HepG2 (cell line): ENCODE results near the gene LMX1B. TPM values are rescaled to one million over a fixed set of nuclear protein-coding genes. Genes with fewer than 3 reads are reported as not detected.
A peak's percentile ranks its signal among the peaks of the same experiment; 100 is the strongest.

ENCODE experiments used
- DR1 ChIP-seq: sonication (generic); formaldehyde crosslinking; IDR thresholded peaks from 2 replicates; pipeline ENCODE4 v1.8.0; 2021; ENCODE audit warnings: mild to moderate bottlenecking, missing genetic modification reagents, inconsistent platforms
- E2F2 ChIP-seq: sonication (generic); formaldehyde crosslinking; IDR thresholded peaks from 2 replicates; pipeline ENCODE4 v1.4.0; 2020; ENCODE audit warnings: missing genetic modification reagents, borderline replicate concordance
- FOXO1 ChIP-seq: sonication (generic); formaldehyde crosslinking; IDR thresholded peaks from 2 replicates; pipeline ENCODE4 v1.4.0; 2020; ENCODE audit warnings: missing genetic modification reagents
- HMG20B ChIP-seq: conservative IDR thresholded peaks from 2 replicates; pipeline ENCODE4 v1.6.1; 2016; ENCODE audit warnings: missing genetic modification reagents, missing compliant biosample characterization
- HMGXB4 ChIP-seq, 2 experiments: sonication (generic) in 1 of 2; formaldehyde crosslinking in 1 of 2; IDR thresholded peaks; 2 replicates each; pipeline versions ENCODE4 v1.4.0 to v1.6.1; 2018 to 2020; ENCODE audit warnings: missing genetic modification reagents in 2 of 2, borderline replicate concordance in 1 of 2, low read depth in 1 of 2, mild to moderate bottlenecking in 1 of 2, missing biosample characterization in 1 of 2
- HOXA7 ChIP-seq: sonication (generic); formaldehyde crosslinking; IDR thresholded peaks from 2 replicates; pipeline ENCODE4 v1.8.1; 2022; ENCODE audit warnings: mild to moderate bottlenecking, missing genetic modification reagents, moderate library complexity
- KMT2B ChIP-seq: IDR thresholded peaks from 2 replicates; pipeline ENCODE4 v1.6.1; 2016; ENCODE audit warnings: missing genetic modification reagents, missing compliant biosample characterization
- MZF1 ChIP-seq: sonication (generic); formaldehyde crosslinking; IDR thresholded peaks from 2 replicates; pipeline ENCODE4 v1.8.1; 2023; ENCODE audit warnings: mild to moderate bottlenecking, missing genetic modification reagents, borderline replicate concordance
- NR1H2 ChIP-seq: sonication (generic); formaldehyde crosslinking; IDR thresholded peaks from 2 replicates; pipeline ENCODE4 v1.8.1; 2022; ENCODE audit warnings: low read depth, missing genetic modification reagents, borderline replicate concordance
- PHB2 ChIP-seq: fragments of 450-650 bp; IDR thresholded peaks from 2 replicates; pipeline ENCODE4 v1.6.1; 2018; ENCODE audit not compliant: partially characterized antibody
- PRPF4 ChIP-seq: fragments of 200-400 bp; formaldehyde crosslinking; IDR thresholded peaks from 2 replicates; pipeline ENCODE4 v1.6.1; 2016; ENCODE audit warnings: low read length, low read depth; ENCODE audit not compliant: poor library complexity, severe bottlenecking
- PTBP1 ChIP-seq: fragments of 200-400 bp; formaldehyde crosslinking; IDR thresholded peaks from 2 replicates; pipeline ENCODE4 v1.6.1; 2018; ENCODE audit warnings: low read length, low read depth; ENCODE audit not compliant: poor library complexity, severe bottlenecking
- REXO4 ChIP-seq: sonication (generic); formaldehyde crosslinking; IDR thresholded peaks from 2 replicates; pipeline ENCODE4 v1.8.0; 2022; ENCODE audit warnings: missing genetic modification reagents, mild to moderate bottlenecking, borderline replicate concordance
- SMAD3 ChIP-seq: sonication (generic); formaldehyde crosslinking; IDR thresholded peaks from 2 replicates; pipeline ENCODE4 v1.4.0; 2020; ENCODE audit warnings: missing genetic modification reagents
- SNRNP70 ChIP-seq: fragments of 200-400 bp; formaldehyde crosslinking; IDR thresholded peaks from 2 replicates; pipeline ENCODE4 v1.6.1; 2017; ENCODE audit warnings: mild to moderate bottlenecking, low read depth, low read length, moderate library complexity
- SOX6 ChIP-seq, 2 experiments: fragments of 450-650 bp in 1 of 2; sonication (generic) in 1 of 2; formaldehyde crosslinking in 1 of 2; IDR thresholded peaks; 2 replicates each; pipeline versions ENCODE4 v1.4.0 to v1.6.1; 2017 to 2020; ENCODE audit warnings: antibody characterized with exemption in 1 of 2, mild to moderate bottlenecking in 1 of 2, missing genetic modification reagents in 1 of 2
- TBX2 ChIP-seq: sonication (generic); formaldehyde crosslinking; IDR thresholded peaks from 2 replicates; pipeline ENCODE4 v1.5.0; 2020; ENCODE audit warnings: missing genetic modification reagents, mild to moderate bottlenecking, borderline replicate concordance
- TSC22D2 ChIP-seq: sonication (generic); formaldehyde crosslinking; IDR thresholded peaks from 2 replicates; pipeline ENCODE4 v1.5.1; 2020; ENCODE audit warnings: missing genetic modification reagents, mild to moderate bottlenecking, borderline replicate concordance
- YEATS2 ChIP-seq: sonication (generic); formaldehyde crosslinking; IDR thresholded peaks from 2 replicates; pipeline ENCODE4 v1.4.0; 2020; ENCODE audit warnings: missing genetic modification reagents, borderline replicate concordance
- ZBTB38 ChIP-seq: sonication (generic); formaldehyde crosslinking; IDR thresholded peaks from 2 replicates; pipeline ENCODE4 v1.5.1; 2020; ENCODE audit warnings: mild to moderate bottlenecking, missing genetic modification reagents
- ZBTB8A ChIP-seq: sonication (generic); formaldehyde crosslinking; IDR thresholded peaks from 2 replicates; pipeline ENCODE4 v1.4.0; 2020; ENCODE audit warnings: mild to moderate bottlenecking, low read depth, missing genetic modification reagents, borderline replicate concordance
- ZFY ChIP-seq: sonication (generic); formaldehyde crosslinking; IDR thresholded peaks from 2 replicates; pipeline ENCODE4 v1.4.0; 2020; ENCODE audit warnings: missing genetic modification reagents
- ZMYM4 ChIP-seq: sonication (generic); formaldehyde crosslinking; IDR thresholded peaks from 2 replicates; pipeline ENCODE4 v1.8.1; 2023; ENCODE audit warnings: mild to moderate bottlenecking, missing genetic modification reagents
- ZNF160 ChIP-seq: sonication (generic); formaldehyde crosslinking; IDR thresholded peaks from 2 replicates; pipeline ENCODE4 v1.8.0; 2022; ENCODE audit warnings: mild to moderate bottlenecking, inconsistent platforms, missing genetic modification reagents
- ZNF251 ChIP-seq: sonication (generic); formaldehyde crosslinking; IDR thresholded peaks from 2 replicates; pipeline ENCODE4 v1.9.0; 2021; ENCODE audit warnings: mild to moderate bottlenecking, missing genetic modification reagents
- ZNF670 ChIP-seq: sonication (generic); formaldehyde crosslinking; IDR thresholded peaks from 2 replicates; pipeline ENCODE4 v1.8.0; 2022; ENCODE audit warnings: mild to moderate bottlenecking, missing genetic modification reagents, borderline replicate concordance
- ZNF83 ChIP-seq: sonication (generic); formaldehyde crosslinking; IDR thresholded peaks from 2 replicates; pipeline ENCODE4 v1.4.0; 2020; ENCODE audit warnings: missing genetic modification reagents, mild to moderate bottlenecking, borderline replicate concordance
- polyA plus RNA-seq, 8 experiments: library from polyadenylated mRNA; depleted of rRNA in 3 of 8; stranded (reverse) in 7 of 8; unstranded in 1 of 8; fragments of >200 nt; fragmentation: Illumina TruSeq in 4 of 8; extraction: Trizol in 4 of 8; gene quantifications; 2 replicates each; pipeline versions ENCODE4 v1.2.1 to v1.2.3, GENCODE V29; 2011 to 2016; ENCODE audit warnings: low read depth in 4 of 8, missing spikeins in 1 of 8, mixed read lengths in 1 of 8; ENCODE audit not compliant: insufficient read depth in 1 of 8
- total RNA-seq, 5 experiments: library from RNA; depleted of rRNA; stranded (reverse); fragments of >200 nt; fragmentation: Illumina TruSeq; extraction: Trizol; gene quantifications; 2 replicates each; pipeline ENCODE4 v1.2.3, GENCODE V29; 2016; ENCODE audit warnings: low read depth in 1 of 5

The LMX1B gene
- total and polyA plus RNA-seq, 2 of the 13 experiments (the other 11 are each of a cell fraction or from before 2014, with no cell fraction given), result not detected

- TF ChIP-seq ZNF83 (CRISPR knock-in tag) (no peak), SOX6 (IDR thresholded peaks at IDR 0.05) (no peak), SOX6 (CRISPR knock-in tag; IDR thresholded peaks at IDR 0.05) (no peak), TBX2 (CRISPR knock-in tag) (no peak; the same call in 1 of the 2 replicates), YEATS2 (no peak), KMT2B (CRISPR knock-in tag) (no peak), ZMYM4 (CRISPR knock-in tag) (peak; percentile 62; the same call in 1 of the 2 replicates), ZBTB38 (CRISPR knock-in tag) (no peak), PRPF4 (no peak), ZNF670 (CRISPR knock-in tag) (no peak), HMG20B (CRISPR knock-in tag) (no peak), PTBP1 (no peak), HMGXB4 (CRISPR knock-in tag; IDR thresholded peaks at IDR 0.05; ENCODE audit: borderline replicate concordance in 1 of 2, low read depth in 1 of 2) (peak in 1 of 2 experiments; percentile 40; a peak in 2 of 4 replicates), ZBTB8A (CRISPR knock-in tag) (no peak), ZFY (CRISPR knock-in tag) (no peak; the same call in 1 of the 2 replicates), ZNF160 (CRISPR knock-in tag) (no peak), MZF1 (CRISPR knock-in tag) (no peak), DR1 (CRISPR knock-in tag) (no peak), NR1H2 (no peak), HOXA7 (CRISPR knock-in tag) (no peak), FOXO1 (no peak), REXO4 (CRISPR knock-in tag) (no peak), SNRNP70 (no peak), E2F2 (CRISPR knock-in tag) (no peak), ZNF251 (CRISPR knock-in tag) (no peak), SMAD3 (CRISPR knock-in tag) (no peak), PHB2 (no peak), TSC22D2 (0 out of 2 replicates have a peak, but pooled peaks have one; percentile 77)
These were observed 91.4 kb downstream of the LMX1B start (continued) for GRCh38 chr9:126704892-126705766.
